Activated naive CD4-positive, alpha-beta T cell treated with anti-CD3 and anti-CD28 coated beads, Interleukin-2, amount 50 U/mL, for 72 hours (primary cell): ENCODE data around the gene TRDN. TPM values are rescaled to one million over a fixed set of nuclear protein-coding genes. Genes with fewer than 3 reads are reported as not detected.
"Not testable (repeated sequence)": the region's sequence is repeated elsewhere in the genome, so short reads cannot be mapped to it uniquely, and the experiment has no call there.

Experiments
- ATAC-seq, 2 donors: fragments of 150-1000 bp; cut with Tn5 transposase; 2 replicates each; pipeline ENCODE4 v1.10.0; 2021; ENCODE audit warnings: mild to moderate bottlenecking in 2 of 2, moderate library complexity in 2 of 2
- DNase-seq, 2 donors: peaks; one replicate each; pipeline ENCODE4 v3.0.0; 2021 to 2022; ENCODE audit warnings: low spot score in 2 of 2
- H3K27ac Mint-ChIP-seq, 2 donors: one replicate each; pipeline ENCODE4 v1.8.0; 2022; ENCODE audit warnings: mild to moderate bottlenecking in 2 of 2, mixed read lengths in 2 of 2
- H3K36me3 Mint-ChIP-seq, 2 donors: one replicate each; pipeline ENCODE4 v1.8.0; 2022; ENCODE audit warnings: mixed read lengths in 2 of 2
- H3K9me3 Mint-ChIP-seq, 2 donors: one replicate each; pipeline ENCODE4 v1.8.0; 2022; ENCODE audit warnings: mixed read lengths in 2 of 2
- total RNA-seq, 2 donors: library from RNA; stranded (reverse); gene quantifications; one replicate each; pipeline ENCODE4 v1.2.3, GENCODE V29; 2022

Gene TRDN
- total RNA-seq, 2 donors from 2014 or later, result not detected

GRCh38 chr6:123332070-123332469, 304.7 kb downstream of the TRDN start:
- DNase-seq (no peak), ATAC-seq (no peak)
- Mint-ChIP-seq H3K36me3 (no peaks in the 10 kb centered on the region), H3K9me3 (no peaks in the 10 kb centered on the region), H3K27ac (no peak overlapping the region)

DNA sequence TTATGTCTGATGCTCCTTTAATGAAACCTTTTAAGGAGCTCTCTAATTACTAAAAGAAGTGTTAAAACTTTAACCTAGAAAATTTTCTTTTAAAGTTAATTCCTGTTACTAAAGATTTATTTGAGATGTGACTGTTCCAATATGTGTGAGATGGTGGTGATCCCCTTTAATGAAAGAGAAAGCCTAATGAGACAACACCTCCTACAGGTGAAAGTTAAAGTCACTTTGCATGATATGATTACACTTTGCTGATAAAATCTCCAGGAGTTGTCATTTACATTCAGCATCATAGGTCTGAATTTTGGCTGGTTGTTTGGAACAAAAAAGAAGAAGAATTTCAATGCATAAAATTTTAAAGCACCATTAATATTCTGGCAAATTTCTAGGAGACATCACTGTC, 307.4 kb downstream of the TRDN start:
- ATAC-seq, result no peak
- no peaks in the 10 kb centered on the region for H3K9me3 Mint-ChIP-seq
- H3K36me3 Mint-ChIP-seq, result no peaks in the 10 kb centered on the region
- no peak for DNase-seq
- H3K27ac Mint-ChIP-seq, result no peak overlapping the region

- Mint-ChIP-seq H3K9me3 (peaks cover 0 to 3% of the 10 kb centered on the region in 2 donors), H3K36me3 (no peaks in the 10 kb centered on the region), H3K27ac (no peak overlapping the region)
- ATAC-seq (no peak), DNase-seq (no peak)
Observed at GRCh38 chr6:123323452-123324329, 313.1 kb downstream of the TRDN start.

DNA sequence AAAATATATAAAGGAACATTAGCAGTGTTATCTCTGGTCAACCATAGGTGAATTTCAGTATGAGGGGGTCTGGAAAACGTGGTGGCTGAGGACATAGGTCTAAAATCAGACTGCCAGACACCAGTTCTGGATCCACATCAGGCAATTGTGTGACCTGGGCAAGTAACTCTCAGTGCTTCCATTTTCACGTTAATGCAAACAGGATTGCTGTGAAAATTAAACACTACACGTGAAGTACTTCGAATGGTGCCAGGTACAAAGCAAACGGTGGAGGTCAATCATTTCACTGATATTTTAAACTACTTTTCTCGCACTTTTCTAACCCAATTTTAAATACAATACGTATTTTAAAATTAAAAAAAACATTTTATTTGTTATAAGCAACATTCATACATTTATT, 315.7 kb downstream of the TRDN start:
- DNase-seq, result no peak
- H3K36me3 Mint-ChIP-seq, result no peaks in the 10 kb centered on the region
- no peak overlapping the region for H3K27ac Mint-ChIP-seq
- H3K9me3 Mint-ChIP-seq, result peaks cover 0 to 3% of the 10 kb centered on the region in 2 donors
- no peak for ATAC-seq

DNA sequence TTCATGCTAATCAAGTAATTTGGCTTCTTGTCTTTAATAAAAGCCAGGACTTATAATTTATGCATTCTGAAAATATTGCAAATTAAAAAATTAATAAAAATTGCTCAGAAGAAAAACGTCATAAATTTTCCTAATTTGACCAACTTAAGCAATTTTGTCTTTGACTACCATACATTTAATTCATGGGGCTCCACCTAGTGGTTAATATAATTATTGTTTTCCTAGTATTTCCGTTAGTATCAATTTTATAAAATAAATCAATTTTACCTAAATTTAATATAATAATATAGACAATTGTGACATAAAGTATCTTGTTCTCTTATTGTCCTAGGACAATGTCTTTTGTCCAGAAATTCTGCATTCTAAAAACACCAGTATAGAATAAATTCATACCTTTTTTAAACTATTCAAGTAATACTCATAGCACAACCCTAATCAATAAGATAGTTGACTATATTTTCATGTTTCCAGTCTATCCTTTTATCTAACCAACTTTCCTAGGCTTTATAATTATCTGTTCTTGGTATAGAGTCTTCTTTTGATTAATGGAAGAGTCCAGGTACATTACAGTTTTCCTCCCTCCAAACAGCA, 319.9 kb downstream of the TRDN start:
- Mint-ChIP-seq H3K36me3 (peaks cover 0 to 5% of the 10 kb centered on the region in 2 donors), H3K9me3 (peaks cover 0 to 5% of the 10 kb centered on the region in 2 donors), H3K27ac (no peak overlapping the region)
- no peak for DNase-seq
- no peak for ATAC-seq

DNA sequence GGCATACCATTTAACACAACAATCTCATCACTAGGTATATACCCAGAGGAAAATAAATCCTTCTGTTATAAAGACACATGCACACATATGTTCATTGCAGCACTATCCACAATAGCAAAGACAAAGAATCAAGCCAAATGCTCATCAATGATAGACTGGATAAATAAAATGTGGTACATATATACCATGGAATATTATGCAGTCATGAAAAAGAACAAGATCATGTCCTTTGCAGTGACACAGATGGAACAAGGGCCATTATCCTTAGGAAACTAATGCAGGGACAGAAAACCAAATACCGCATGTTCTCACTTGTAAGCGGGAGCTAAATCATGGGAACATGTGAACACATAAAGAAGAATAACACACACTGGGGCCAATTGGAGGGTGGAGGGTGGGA, 322.3 kb downstream of the TRDN start:
- H3K9me3 Mint-ChIP-seq, result peaks cover 0 to 12% of the 10 kb centered on the region in 2 donors
- ATAC-seq, H3K27ac Mint-ChIP-seq, DNase-seq, H3K36me3 Mint-ChIP-seq: not testable (repeated sequence)

DNA sequence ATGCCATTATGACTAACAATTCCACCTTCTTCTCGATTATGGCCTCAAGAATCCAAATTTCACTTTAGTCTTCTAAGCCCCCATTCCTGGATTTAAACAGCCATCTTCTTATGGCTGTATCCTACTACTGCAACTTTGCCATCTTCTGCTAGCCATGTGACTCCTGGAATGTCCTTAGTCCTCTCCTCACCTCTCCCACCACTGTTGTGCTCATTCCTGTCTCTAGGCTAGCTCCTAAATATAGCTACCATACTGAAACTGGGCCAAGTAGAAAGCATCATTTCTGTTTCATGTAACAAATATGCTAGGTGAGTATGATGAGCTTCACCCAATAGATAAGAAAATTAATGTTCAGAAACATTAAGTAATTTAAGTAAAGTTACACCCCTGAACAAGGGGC, 327.6 kb downstream of the TRDN start:
- Mint-ChIP-seq H3K36me3 (peaks cover 0 to 1% of the 10 kb centered on the region in 2 donors), H3K27ac (no peak overlapping the region), H3K9me3 (peaks cover 0 to 11% of the 10 kb centered on the region in 2 donors)
- ATAC-seq (no peak), DNase-seq (no peak)

GRCh38 chr6:123306334-123306733, 330.4 kb downstream of the TRDN start:
- H3K36me3 Mint-ChIP-seq, result no peaks in the 10 kb centered on the region
- ATAC-seq (no peak), DNase-seq (no peak)
- no peak overlapping the region for H3K27ac Mint-ChIP-seq
- peaks cover 3 to 6% of the 10 kb centered on the region in 2 donors for H3K9me3 Mint-ChIP-seq

GRCh38 chr6:123295672-123296071, 341.1 kb downstream of the TRDN start:
- H3K27ac Mint-ChIP-seq, result no peak overlapping the region
- no peaks in the 10 kb centered on the region for H3K36me3 Mint-ChIP-seq
- DNase-seq (no peak), ATAC-seq (no peak)
- H3K9me3 Mint-ChIP-seq, result peaks cover 3 to 4% of the 10 kb centered on the region in 2 donors

DNA sequence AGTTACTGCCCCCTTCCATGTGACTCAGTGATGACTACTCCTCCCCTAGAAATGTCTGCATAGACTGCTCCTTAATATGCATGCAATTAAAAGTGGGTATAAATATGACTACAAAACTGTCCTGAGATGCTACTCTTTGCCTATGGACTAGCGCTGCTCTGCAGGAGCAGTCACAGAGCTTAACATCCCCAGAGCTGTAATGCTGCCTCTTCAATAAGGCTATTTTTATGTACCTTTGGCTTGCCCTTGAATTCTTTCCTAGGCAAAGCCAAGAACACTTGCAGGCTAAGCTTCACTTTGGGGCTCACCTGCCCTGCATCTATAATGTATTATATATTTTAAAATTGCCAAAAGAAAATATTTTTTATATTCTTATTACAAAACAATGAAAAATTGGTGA, 341.6 kb downstream of the TRDN start:
- Mint-ChIP-seq H3K36me3 (no peaks in the 10 kb centered on the region), H3K9me3 (peaks cover 3 to 4% of the 10 kb centered on the region in 2 donors), H3K27ac (no peak overlapping the region)
- no peak for ATAC-seq
- DNase-seq, result no peak

DNA sequence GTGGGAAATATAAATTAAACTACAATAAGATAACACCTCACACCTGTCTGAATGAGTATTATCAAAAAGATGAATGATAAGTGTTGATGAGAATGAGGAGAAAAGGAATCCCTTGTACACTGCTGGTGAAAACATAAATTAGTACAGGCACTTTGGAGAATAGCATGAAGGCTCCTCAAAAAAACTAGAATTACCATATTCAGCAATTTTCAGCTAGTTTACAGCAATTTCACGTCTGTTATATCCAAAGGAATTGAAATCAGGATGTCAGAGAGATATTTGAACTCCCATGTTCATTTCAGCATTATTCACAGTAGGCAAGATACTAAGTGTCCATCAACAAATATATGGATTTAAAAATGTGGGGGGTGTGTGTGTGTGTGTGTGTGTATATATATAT, 348.1 kb downstream of the TRDN start:
- Mint-ChIP-seq H3K9me3 (peaks cover 4 to 11% of the 10 kb centered on the region in 2 donors), H3K36me3 (no peaks in the 10 kb centered on the region), H3K27ac (no peak overlapping the region)
- no peak for ATAC-seq
- DNase-seq, result no peak

GRCh38 chr6:123276546-123276980, 360.2 kb downstream of the TRDN start:
- Mint-ChIP-seq H3K27ac (no peak overlapping the region), H3K36me3 (no peaks in the 10 kb centered on the region), H3K9me3 (peaks cover 0 to 12% of the 10 kb centered on the region in 2 donors)
- ATAC-seq (no peak), DNase-seq (no peak)

- no peaks in the 10 kb centered on the region for H3K36me3 Mint-ChIP-seq
- peaks cover 0 to 10% of the 10 kb centered on the region in 2 donors for H3K9me3 Mint-ChIP-seq
- no peak for ATAC-seq
- no peak overlapping the region for H3K27ac Mint-ChIP-seq
- DNase-seq, result no peak
Observed at GRCh38 chr6:123263981-123264380, 372.8 kb downstream of the TRDN start.

- H3K36me3 Mint-ChIP-seq, result peaks cover 0 to 1% of the 10 kb centered on the region in 2 donors
- H3K27ac Mint-ChIP-seq, result no peak overlapping the region
- DNase-seq (no peak), ATAC-seq (no peak)
- peaks cover 16 to 22% of the 10 kb centered on the region in 2 donors for H3K9me3 Mint-ChIP-seq
Observed at GRCh38 chr6:123240626-123241025, 396.1 kb downstream of the TRDN start.

GRCh38 chr6:123233336-123233735, 403.4 kb downstream of the TRDN start:
- DNase-seq (no peak), ATAC-seq (no peak)
- H3K9me3 Mint-ChIP-seq, result no peaks in the 10 kb centered on the region

GRCh38 chr6:123227789-123228188, 409.0 kb downstream of the TRDN start:
- not testable (repeated sequence) for DNase-seq, ATAC-seq, H3K27ac Mint-ChIP-seq, H3K9me3 Mint-ChIP-seq, H3K36me3 Mint-ChIP-seq

More at GRCh38 chr6:123233336-123233735, 403.4 kb downstream of the TRDN start:
- Mint-ChIP-seq H3K27ac (no peak overlapping the region), H3K36me3 (no peaks in the 10 kb centered on the region)

- DNase-seq (no peak), ATAC-seq (no peak)
- Mint-ChIP-seq H3K36me3 (no peaks in the 10 kb centered on the region), H3K9me3 (no peaks in the 10 kb centered on the region), H3K27ac (no peak overlapping the region)
Observed at GRCh38 chr6:123226398-123226797, 410.4 kb downstream of the TRDN start.

DNA sequence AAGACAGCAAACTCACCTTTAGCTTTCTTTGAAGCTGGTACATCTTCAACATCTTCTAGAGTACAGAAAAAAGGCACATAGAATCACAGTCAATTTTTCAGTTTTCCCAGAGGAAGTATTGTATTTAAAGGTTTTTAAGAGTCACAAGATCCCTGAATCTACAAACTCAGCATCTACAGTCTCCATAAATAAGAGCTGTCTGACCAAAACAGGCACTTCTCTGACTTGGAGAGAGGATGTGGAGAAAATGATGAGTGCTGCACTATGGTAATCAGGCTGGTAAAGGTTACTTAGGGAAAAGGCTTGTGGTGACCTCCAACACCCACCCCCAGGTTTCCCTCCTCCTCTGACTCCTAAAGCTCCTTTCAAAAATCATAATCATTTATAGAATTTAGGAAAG, 412.7 kb downstream of the TRDN start:
- ATAC-seq (no peak), DNase-seq (no peak)
- Mint-ChIP-seq H3K9me3 (peaks cover 1 to 8% of the 10 kb centered on the region in 2 donors), H3K36me3 (no peaks in the 10 kb centered on the region), H3K27ac (no peak overlapping the region)
